Raji (cell line): ENCODE measurements around the gene C10orf105.

Source experiments
- POLR2A ChIP-seq: IDR thresholded peaks from 2 replicates; pipeline ENCODE4 v1.6.1; 2011; ENCODE audit warnings: low read depth, low read length, control low read depth; ENCODE audit not compliant: insufficient read depth

C10orf105 gene

GRCh38 chr10:71717551-71717951, 2.0 kb downstream of the C10orf105 start:
- TF ChIP-seq POLR2A: no peak

- TF ChIP-seq POLR2A: no peak
These were observed 2.5 kb downstream of the C10orf105 start for GRCh38 chr10:71717056-71717455.

GRCh38 chr10:71716426-71716825, 3.2 kb downstream of the C10orf105 start:
- no peak for TF ChIP-seq POLR2A

- no peak for TF ChIP-seq POLR2A
These were observed 3.7 kb downstream of the C10orf105 start for GRCh38 chr10:71715860-71716259.

GRCh38 chr10:71715026-71715425, 4.6 kb downstream of the C10orf105 start:
- no peak for TF ChIP-seq POLR2A

- no peak for TF ChIP-seq POLR2A
These were observed 5.0 kb downstream of the C10orf105 start for GRCh38 chr10:71714592-71714991.

- no peak for TF ChIP-seq POLR2A
These were observed 5.6 kb downstream of the C10orf105 start for GRCh38 chr10:71714031-71714410.

GRCh38 chr10:71713135-71714030, 6.2 kb downstream of the C10orf105 start:
- no peak for TF ChIP-seq POLR2A

- TF ChIP-seq POLR2A: no peak
These were observed 6.9 kb downstream of the C10orf105 start for GRCh38 chr10:71712572-71713134.

- no peak for TF ChIP-seq POLR2A
These were observed 7.4 kb downstream of the C10orf105 start for GRCh38 chr10:71712170-71712569.

GRCh38 chr10:71711052-71711623, 8.4 kb downstream of the C10orf105 start:
- TF ChIP-seq POLR2A: no peak

GRCh38 chr10:71710519-71710918, 9.1 kb downstream of the C10orf105 start:
- TF ChIP-seq POLR2A: no peak

GRCh38 chr10:71708897-71709882, 10.4 kb downstream of the C10orf105 start:
- TF ChIP-seq POLR2A: no peak

GRCh38 chr10:71708301-71708703, 11.3 kb downstream of the C10orf105 start:
- no peak for TF ChIP-seq POLR2A

GRCh38 chr10:71707240-71707789, 12.3 kb downstream of the C10orf105 start:
- no peak for TF ChIP-seq POLR2A
